HCEC 1CT (cell line): Measurements from ENCODE around the gene SLAMF8.

ENCODE experiments used
- DNase-seq: peaks from one replicate; pipeline ENCODE4 v3.0.0-alpha.2; 2017

The SLAMF8 gene

GRCh38 chr1:159821171-159821867 is 5.4 kb upstream of the SLAMF8 start:
- DNase-seq, result no peak

DNA sequence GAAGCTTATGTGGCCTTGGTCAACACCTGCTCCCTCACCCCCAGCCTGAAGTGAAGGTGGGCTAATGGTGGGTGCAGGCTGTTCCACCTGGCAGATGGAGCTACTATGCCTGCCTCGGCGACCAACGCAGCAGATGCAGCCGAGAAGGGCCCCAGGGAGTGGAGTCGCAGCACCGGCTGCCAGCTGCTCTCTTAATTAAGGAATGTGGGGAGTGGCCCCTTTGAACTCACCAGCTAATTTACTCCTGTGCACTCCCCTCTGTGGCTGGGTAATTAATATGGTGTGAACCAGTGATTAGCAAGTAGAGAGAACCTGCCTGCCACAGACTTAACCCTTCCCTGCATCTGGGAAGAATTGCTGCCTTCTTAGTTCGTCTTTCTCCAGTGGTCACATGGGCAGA is 3.3 kb upstream of the SLAMF8 start:
- no peak for DNase-seq

- DNase-seq, result no peak
These were observed 1.1 kb upstream of the SLAMF8 start for GRCh38 chr1:159825564-159825963.

- DNase-seq, result no peak
These were observed 423 bp downstream of the SLAMF8 start for GRCh38 chr1:159827102-159827490.

GRCh38 chr1:159827549-159827948 is 876 bp downstream of the SLAMF8 start:
- DNase-seq, result no peak

- no peak for DNase-seq
These were observed 1.5 kb downstream of the SLAMF8 start for GRCh38 chr1:159828176-159828575.

- no peak for DNase-seq
These were observed 2.1 kb downstream of the SLAMF8 start for GRCh38 chr1:159828581-159829272.

DNA sequence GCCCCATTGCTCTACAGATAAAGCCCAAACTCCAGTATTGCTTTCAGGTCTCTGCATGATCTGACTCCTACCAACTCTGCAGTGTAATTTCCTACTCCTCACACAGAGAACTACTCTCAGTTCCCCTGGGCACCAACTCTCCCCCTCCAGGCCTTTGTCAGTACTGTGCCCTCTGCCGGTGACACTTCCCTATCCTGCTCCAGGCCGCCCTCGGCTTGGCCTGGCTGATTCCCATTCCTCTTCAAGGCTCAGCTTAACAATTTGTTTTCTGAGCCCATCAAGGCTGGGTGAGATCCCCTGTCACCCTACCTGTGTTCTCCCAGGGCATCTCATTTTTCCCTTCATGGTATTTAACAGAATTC is 2.6 kb downstream of the SLAMF8 start:
- no peak for DNase-seq

DNA sequence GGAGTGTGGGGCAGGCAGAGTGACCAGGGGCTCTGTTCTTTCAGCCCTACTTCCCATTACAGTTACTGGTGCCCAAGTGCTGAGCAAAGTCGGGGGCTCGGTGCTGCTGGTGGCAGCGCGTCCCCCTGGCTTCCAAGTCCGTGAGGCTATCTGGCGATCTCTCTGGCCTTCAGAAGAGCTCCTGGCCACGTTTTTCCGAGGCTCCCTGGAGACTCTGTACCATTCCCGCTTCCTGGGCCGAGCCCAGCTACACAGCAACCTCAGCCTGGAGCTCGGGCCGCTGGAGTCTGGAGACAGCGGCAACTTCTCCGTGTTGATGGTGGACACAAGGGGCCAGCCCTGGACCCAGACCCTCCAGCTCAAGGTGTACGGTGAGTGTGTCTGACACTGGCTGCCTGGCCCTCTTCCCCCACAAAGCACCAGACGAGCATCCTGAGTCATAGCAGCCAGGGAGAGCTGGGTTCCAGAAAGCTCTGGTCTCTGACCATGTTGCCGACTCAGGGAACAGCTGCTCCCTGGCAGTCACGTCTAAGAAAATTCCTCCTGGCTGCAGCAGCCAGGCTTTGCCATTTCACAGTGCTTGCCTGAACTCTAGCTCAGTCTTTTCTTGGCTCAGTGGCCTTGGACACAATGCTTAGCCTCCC is 3.3 kb downstream of the SLAMF8 start:
- peak; percentile 73 for DNase-seq

- no peak for DNase-seq
These were observed 4.0 kb downstream of the SLAMF8 start for GRCh38 chr1:159830722-159831121.

DNA sequence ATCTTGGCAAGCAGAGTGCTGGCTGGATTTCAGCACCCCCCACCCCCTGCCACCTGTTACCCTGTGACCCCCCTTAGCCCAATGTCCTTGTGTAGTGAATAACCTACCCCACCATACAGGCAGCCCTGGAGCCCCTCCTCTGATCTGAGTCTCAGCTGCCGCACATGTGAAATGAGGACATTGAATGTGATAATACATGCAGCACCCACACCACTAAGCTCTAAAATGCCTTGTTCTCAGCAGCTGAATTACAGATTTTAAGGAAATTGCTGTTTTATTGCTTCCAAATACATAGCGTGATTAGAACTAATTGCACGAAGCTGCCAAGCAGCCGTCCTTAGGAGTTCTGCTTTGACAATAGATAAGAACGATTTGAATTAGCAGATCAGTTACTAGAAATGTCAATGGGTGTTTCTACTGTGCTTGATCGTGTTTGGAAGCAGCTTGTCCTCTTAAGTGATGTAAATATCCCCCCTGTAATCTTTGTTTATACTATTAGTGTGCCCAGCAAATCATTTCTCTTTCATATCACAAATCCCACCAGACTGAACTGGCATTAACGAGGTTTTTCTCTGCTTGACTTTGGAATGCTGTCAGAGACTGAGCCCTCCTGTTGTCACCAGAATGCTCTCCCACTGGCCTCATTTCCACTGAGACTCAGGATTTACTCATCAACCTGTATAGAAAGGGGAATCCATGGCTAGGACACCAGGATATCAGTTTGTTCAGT is 4.9 kb downstream of the SLAMF8 start:
- DNase-seq, result no peak

GRCh38 chr1:159832309-159832708 is 5.6 kb downstream of the SLAMF8 start:
- DNase-seq, result no peak

- DNase-seq, result no peak
These were observed 8.7 kb downstream of the SLAMF8 start for GRCh38 chr1:159835356-159835755.

- no peak for DNase-seq
These were observed 9.3 kb downstream of the SLAMF8 start for GRCh38 chr1:159835862-159836525.

DNA sequence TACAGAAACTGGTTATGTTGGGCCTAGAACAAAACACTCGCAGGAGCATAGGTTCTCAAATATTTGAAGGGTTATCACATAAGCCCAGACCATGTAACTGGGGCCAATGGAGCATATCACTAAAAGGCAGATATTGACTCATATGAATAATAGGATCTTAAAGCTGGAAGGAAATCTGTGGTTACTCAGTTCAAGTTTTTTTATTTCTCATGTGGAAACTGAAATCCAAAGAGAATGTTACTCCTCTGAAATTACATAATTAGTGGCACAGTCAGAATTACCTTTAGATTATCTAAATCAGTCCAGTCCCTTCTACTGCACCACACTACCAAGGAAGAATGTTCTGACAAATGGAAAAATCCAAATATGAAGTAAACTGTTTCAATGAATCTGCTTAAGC is 12.0 kb downstream of the SLAMF8 start:
- DNase-seq, result no peak

GRCh38 chr1:159839116-159839849 is 12.6 kb downstream of the SLAMF8 start:
- DNase-seq, result no peak

GRCh38 chr1:159841749-159842148 is 15.1 kb downstream of the SLAMF8 start:
- no peak for DNase-seq

DNA sequence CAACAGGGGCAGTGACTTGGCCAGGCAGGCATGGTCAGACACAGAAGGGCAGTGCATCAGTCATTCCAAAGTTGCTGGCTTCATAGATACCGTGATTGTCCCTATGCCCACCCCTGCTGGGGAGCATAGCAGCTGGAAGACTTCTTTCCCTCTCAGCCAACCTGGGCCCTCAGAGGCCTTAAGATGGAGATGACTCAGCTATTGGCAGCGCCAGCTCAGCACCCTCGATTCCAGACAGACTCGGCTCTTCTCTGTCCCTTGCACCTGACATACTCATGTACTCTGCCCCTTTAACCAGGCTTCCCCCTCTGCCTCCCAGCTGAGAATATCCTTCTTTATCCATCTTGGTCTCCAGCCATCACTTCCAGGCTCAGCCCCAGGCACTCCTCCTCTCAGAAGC is 16.8 kb downstream of the SLAMF8 start:
- DNase-seq, result no peak

DNA sequence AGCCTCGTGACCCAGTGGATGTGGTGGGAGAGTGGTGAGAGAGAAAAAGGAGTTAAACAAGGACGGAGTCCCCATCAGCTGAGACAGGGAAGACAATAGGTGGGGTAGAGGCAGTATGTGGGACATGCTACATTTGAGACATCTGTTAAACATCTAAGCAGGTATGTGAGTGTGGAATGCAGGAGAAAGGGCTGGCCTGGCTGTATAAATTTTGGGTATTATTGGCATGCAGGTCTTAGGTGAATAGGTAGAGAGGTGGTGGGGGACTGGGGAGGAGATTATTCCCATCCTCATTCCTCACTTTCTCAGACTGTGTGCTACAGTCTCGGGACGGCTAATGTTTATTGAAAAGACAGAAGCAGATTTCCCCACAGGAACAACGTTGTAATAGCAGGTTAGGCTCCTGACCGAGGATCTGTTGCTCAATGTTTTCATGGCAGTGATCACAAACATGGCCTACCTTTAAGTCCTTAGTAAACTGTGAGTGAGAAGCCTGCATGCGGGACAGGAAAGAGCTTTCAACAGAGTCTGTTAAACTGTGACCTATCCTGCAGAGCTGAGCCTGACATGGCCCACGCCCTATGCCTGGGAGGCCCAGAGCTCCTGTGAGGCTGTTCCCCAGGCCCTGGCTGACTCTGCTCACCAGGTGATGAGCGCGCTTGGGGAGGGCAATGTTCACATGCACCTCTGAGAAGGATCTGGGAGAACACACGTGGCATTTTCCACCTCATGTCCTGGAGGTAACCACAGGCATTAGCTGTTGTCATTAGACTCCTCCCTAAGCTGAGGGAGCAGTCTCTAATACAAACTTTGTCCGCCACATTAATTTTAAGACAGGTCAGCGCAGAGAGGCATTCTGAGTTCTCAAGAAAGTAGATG is 19.3 kb downstream of the SLAMF8 start:
- no peak for DNase-seq

DNA sequence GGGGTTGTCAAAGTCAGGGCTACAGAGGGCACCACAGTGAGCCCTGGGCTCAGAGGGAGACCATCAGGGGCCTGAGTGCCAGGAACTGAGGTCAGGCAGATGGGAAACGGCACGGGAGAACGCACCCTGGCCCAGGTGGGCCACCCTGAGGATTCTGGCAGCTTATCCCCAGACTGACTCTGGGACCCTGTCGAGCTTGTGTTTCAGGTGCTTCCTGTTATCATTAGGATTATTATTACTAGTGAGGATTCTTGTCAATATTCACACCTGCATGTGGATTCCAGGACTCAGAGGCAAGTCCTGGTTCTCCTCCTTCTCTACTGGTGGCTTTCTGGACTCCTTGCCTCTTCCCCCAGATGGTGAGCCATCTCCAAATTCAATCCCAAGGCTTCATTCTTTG is 20.6 kb downstream of the SLAMF8 start:
- DNase-seq, result no peak

GRCh38 chr1:159848326-159848725 is 21.7 kb downstream of the SLAMF8 start:
- DNase-seq, result no peak
